Activated naive CD4-positive, alpha-beta T cell treated with anti-CD3 and anti-CD28 coated beads, Interleukin-2, amount 50 U/mL, for 72 hours (primary cell): ENCODE results near the gene SAMD14. TPM values are rescaled to one million over a fixed set of nuclear protein-coding genes. Genes with fewer than 3 reads are reported as not detected.
"Not testable (repeated sequence)": the region's sequence is repeated elsewhere in the genome, so short reads cannot be mapped to it uniquely, and the experiment has no call there.

Experiments
- ATAC-seq, 2 donors: fragments of 150-1000 bp; cut with Tn5 transposase; 2 replicates each; pipeline ENCODE4 v1.10.0; 2021; ENCODE audit warnings: mild to moderate bottlenecking in 2 of 2, moderate library complexity in 2 of 2
- DNase-seq, 2 donors: peaks; one replicate each; pipeline ENCODE4 v3.0.0; 2021 to 2022; ENCODE audit warnings: low spot score in 2 of 2
- H3K27ac Mint-ChIP-seq, 2 donors: one replicate each; pipeline ENCODE4 v1.8.0; 2022; ENCODE audit warnings: mild to moderate bottlenecking in 2 of 2, mixed read lengths in 2 of 2
- H3K36me3 Mint-ChIP-seq, 2 donors: one replicate each; pipeline ENCODE4 v1.8.0; 2022; ENCODE audit warnings: mixed read lengths in 2 of 2
- H3K9me3 Mint-ChIP-seq, 2 donors: one replicate each; pipeline ENCODE4 v1.8.0; 2022; ENCODE audit warnings: mixed read lengths in 2 of 2
- total RNA-seq, 2 donors: library from RNA; stranded (reverse); gene quantifications; one replicate each; pipeline ENCODE4 v1.2.3, GENCODE V29; 2022

Gene SAMD14
- total RNA-seq, 2 donors from 2014 or later = 1.3 to 4.4 TPM

GRCh38 chr17:50065056-50065455 is 64.9 kb downstream of the SAMD14 start:
- DNase-seq (no peak), ATAC-seq (no peak)
- no peaks in the 10 kb centered on the region for H3K9me3 Mint-ChIP-seq
- no peak overlapping the region for H3K27ac Mint-ChIP-seq
- H3K36me3 Mint-ChIP-seq = no peaks in the 10 kb centered on the region

GRCh38 chr17:50064253-50065001 is 65.5 kb downstream of the SAMD14 start:
- no peak overlapping the region for H3K27ac Mint-ChIP-seq
- H3K9me3 Mint-ChIP-seq = no peaks in the 10 kb centered on the region
- no peak for ATAC-seq
- DNase-seq = no peak
- no peaks in the 10 kb centered on the region for H3K36me3 Mint-ChIP-seq

- Mint-ChIP-seq H3K9me3 (no peaks in the 10 kb centered on the region), H3K36me3 (no peaks in the 10 kb centered on the region), H3K27ac (peak overlapping the region; percentile 27 to 52)
- DNase-seq (no peak), ATAC-seq (no peak)
Observed at GRCh38 chr17:50063561-50064252, 66.3 kb downstream of the SAMD14 start.

GRCh38 chr17:50062293-50063243 is 67.4 kb downstream of the SAMD14 start:
- ATAC-seq (no peak), DNase-seq (no peak)
- no peak overlapping the region for H3K27ac Mint-ChIP-seq

GRCh38 chr17:50061713-50062045 is 68.3 kb downstream of the SAMD14 start:
- not testable (repeated sequence) for H3K9me3 Mint-ChIP-seq, H3K27ac Mint-ChIP-seq, DNase-seq, H3K36me3 Mint-ChIP-seq, ATAC-seq

More at GRCh38 chr17:50062293-50063243, 67.4 kb downstream of the SAMD14 start:
- H3K9me3 Mint-ChIP-seq = no peaks in the 10 kb centered on the region
- H3K36me3 Mint-ChIP-seq = peaks cover 0 to 4% of the 10 kb centered on the region in 2 donors

GRCh38 chr17:50060951-50061712 is 68.8 kb downstream of the SAMD14 start:
- H3K9me3 Mint-ChIP-seq = no peaks in the 10 kb centered on the region
- peaks cover 0 to 5% of the 10 kb centered on the region in 2 donors for H3K36me3 Mint-ChIP-seq
- H3K27ac Mint-ChIP-seq = no peak overlapping the region
- ATAC-seq (no peak), DNase-seq (no peak)

Other genes with a start within 250 kb of the SAMD14 start
- under 1 TPM; 0.27 to 0.56 TPM for gene DLX4, start 161.0 kb downstream of the SAMD14 start, total RNA-seq
- gene DLX3, start 134.9 kb downstream of the SAMD14 start, total RNA-seq = under 1 TPM in 1 of 2 donors, not detected in 1; 0.10 TPM
- 10 to 100 TPM in 1 of 2 donors, 1 to 10 TPM in 1; 7.4 to 40.7 TPM for gene ITGA3, start 74.0 kb downstream of the SAMD14 start, total RNA-seq
- gene PDK2, start 34.8 kb downstream of the SAMD14 start, total RNA-seq = 10 to 100 TPM; 14.3 to 18.7 TPM
- 100 to 1,000 TPM in 1 of 2 donors, 10 to 100 TPM in 1; 74.4 to 112 TPM for gene PPP1R9B, start 20.5 kb upstream of the SAMD14 start, total RNA-seq
- under 1 TPM; 0.31 to 0.41 TPM for gene SGCA, start 35.8 kb upstream of the SAMD14 start, total RNA-seq
- gene COL1A1, start 71.5 kb upstream of the SAMD14 start, total RNA-seq = 1 to 10 TPM in 1 of 2 donors, under 1 TPM in 1; 0.48 to 3.0 TPM
- under 1 TPM in 1 of 2 donors, not detected in 1; 0.39 TPM for gene TMEM92, start 144.3 kb upstream of the SAMD14 start, total RNA-seq
- gene XYLT2, start 216.0 kb upstream of the SAMD14 start, total RNA-seq = 10 to 100 TPM; 31.5 to 32.7 TPM
- gene MRPL27, start 243.0 kb upstream of the SAMD14 start, total RNA-seq = 10 to 100 TPM; 63.6 to 91.4 TPM
- 100 to 1,000 TPM in 1 of 2 donors, 10 to 100 TPM in 1; 45.9 to 101 TPM for gene EME1, start 243.1 kb upstream of the SAMD14 start, total RNA-seq